Endodermal cell (in vitro differentiated cells): ENCODE measurements around the gene CUX1. TPM values are rescaled to one million over a fixed set of nuclear protein-coding genes. Genes with fewer than 3 reads are reported as not detected.

Source experiments
- DNase-seq: peaks from one replicate; pipeline ENCODE4 v3.0.0-alpha.2; 2017
- H3K27ac ChIP-seq: 2 replicates; pipeline ENCODE4 v1.5.1; 2013; ENCODE audit warnings: mild to moderate bottlenecking, low read depth, low read length, moderate library complexity
- H3K27me3 ChIP-seq: 2 replicates; pipeline ENCODE4 v1.6.1; 2013; ENCODE audit warnings: mild to moderate bottlenecking, low read length, moderate library complexity; ENCODE audit not compliant: insufficient read depth, control insufficient read depth, poor library complexity, severe bottlenecking
- H3K36me3 ChIP-seq: 2 replicates; pipeline ENCODE4 v1.7.0; 2013; ENCODE audit warnings: mild to moderate bottlenecking, low read length, moderate library complexity; ENCODE audit not compliant: control insufficient read depth, insufficient read depth
- H3K4me1 ChIP-seq: one replicate; pipeline ENCODE4 v1.7.0; 2013; ENCODE audit warnings: low read length; ENCODE audit not compliant: control insufficient read depth, insufficient read depth
- H3K4me3 ChIP-seq: 2 replicates; pipeline ENCODE4 v1.5.1; 2013; ENCODE audit warnings: mild to moderate bottlenecking, low read length, moderate library complexity
- H3K9ac ChIP-seq: 2 replicates; pipeline ENCODE4 v1.6.1; 2013; ENCODE audit warnings: mild to moderate bottlenecking, low read length, moderate library complexity; ENCODE audit not compliant: poor library complexity, severe bottlenecking; ENCODE audit errors: extremely low read depth
- H3K9me3 ChIP-seq: 2 replicates; pipeline ENCODE4 v1.6.1; 2013; ENCODE audit warnings: mild to moderate bottlenecking, low read length, moderate library complexity; ENCODE audit not compliant: control insufficient read depth
- H3K27ac Mint-ChIP-seq: 2 replicates; pipeline ENCODE4 v1.8.0; 2020; ENCODE audit warnings: mixed read lengths
- H3K27me3 Mint-ChIP-seq: 2 replicates; pipeline ENCODE4 v1.8.0; 2021; ENCODE audit warnings: mild to moderate bottlenecking, mixed read lengths; ENCODE audit not compliant: insufficient read depth
- H3K36me3 Mint-ChIP-seq: 2 replicates; pipeline ENCODE4 v1.8.0; 2020; ENCODE audit warnings: low read depth, mixed read lengths
- H3K4me1 Mint-ChIP-seq: 2 replicates; pipeline ENCODE4 v1.8.0; 2020; ENCODE audit warnings: mixed read lengths
- H3K4me3 Mint-ChIP-seq: 2 replicates; pipeline ENCODE4 v1.8.0; 2020; ENCODE audit warnings: mild to moderate bottlenecking, moderate library complexity, mixed read lengths
- H3K9me3 Mint-ChIP-seq: 2 replicates; pipeline ENCODE4 v1.8.0; 2020; ENCODE audit warnings: mild to moderate bottlenecking, mixed read lengths
- CTCF ChIP-seq: fragments of 200-600 bp; sonication (generic); conservative IDR thresholded peaks from 2 replicates; pipeline ENCODE4 v1.5.0; 2021; ENCODE audit warnings: antibody characterized with exemption, mild to moderate bottlenecking
- WGBS, 2 experiments: methylation state at CpG; one replicate each; pipeline versions ENCODE4 v1.1.5 to v1.1.7; 2013; ENCODE audit warnings: missing lambda C conversion rate in 2 of 2, mixed read lengths in 1 of 2; ENCODE audit not compliant: insufficient coverage in 1 of 2, insufficient read length in 1 of 2; 5-methylcytosine and 5-hydroxymethylcytosine counted together
- long read RNA-seq, 4 experiments: library from polyadenylated mRNA in 2 of 4; library from RNA in 1 of 4; library from capped mRNA in 1 of 4; stranded (forward) in 3 of 4; unstranded in 1 of 4; transcript quantifications; one replicate each; pipeline ENCODE4 v2.0.0, GENCODE V29; 2020 to 2021; ENCODE audit warnings: inconsistent platforms in 1 of 4
- polyA plus RNA-seq, 2 experiments: library from polyadenylated mRNA; stranded (reverse); fragments of 50-300 nt; gene quantifications; one replicate each; pipeline ENCODE4 v1.2.3, GENCODE V29; 2013
- total RNA-seq, 2 donors: library from RNA; stranded (reverse); fragmentation: NEBNext Ultra II Directional in 1 of 2; extraction: Animal tissue kit (Norgen Biotek cat#: 25700) in 1 of 2; gene quantifications; 2 replicates in 1 of 2; 3 replicates in 1 of 2; pipeline ENCODE4 v1.2.1, GENCODE V29; 2021

The CUX1 gene, protein sequence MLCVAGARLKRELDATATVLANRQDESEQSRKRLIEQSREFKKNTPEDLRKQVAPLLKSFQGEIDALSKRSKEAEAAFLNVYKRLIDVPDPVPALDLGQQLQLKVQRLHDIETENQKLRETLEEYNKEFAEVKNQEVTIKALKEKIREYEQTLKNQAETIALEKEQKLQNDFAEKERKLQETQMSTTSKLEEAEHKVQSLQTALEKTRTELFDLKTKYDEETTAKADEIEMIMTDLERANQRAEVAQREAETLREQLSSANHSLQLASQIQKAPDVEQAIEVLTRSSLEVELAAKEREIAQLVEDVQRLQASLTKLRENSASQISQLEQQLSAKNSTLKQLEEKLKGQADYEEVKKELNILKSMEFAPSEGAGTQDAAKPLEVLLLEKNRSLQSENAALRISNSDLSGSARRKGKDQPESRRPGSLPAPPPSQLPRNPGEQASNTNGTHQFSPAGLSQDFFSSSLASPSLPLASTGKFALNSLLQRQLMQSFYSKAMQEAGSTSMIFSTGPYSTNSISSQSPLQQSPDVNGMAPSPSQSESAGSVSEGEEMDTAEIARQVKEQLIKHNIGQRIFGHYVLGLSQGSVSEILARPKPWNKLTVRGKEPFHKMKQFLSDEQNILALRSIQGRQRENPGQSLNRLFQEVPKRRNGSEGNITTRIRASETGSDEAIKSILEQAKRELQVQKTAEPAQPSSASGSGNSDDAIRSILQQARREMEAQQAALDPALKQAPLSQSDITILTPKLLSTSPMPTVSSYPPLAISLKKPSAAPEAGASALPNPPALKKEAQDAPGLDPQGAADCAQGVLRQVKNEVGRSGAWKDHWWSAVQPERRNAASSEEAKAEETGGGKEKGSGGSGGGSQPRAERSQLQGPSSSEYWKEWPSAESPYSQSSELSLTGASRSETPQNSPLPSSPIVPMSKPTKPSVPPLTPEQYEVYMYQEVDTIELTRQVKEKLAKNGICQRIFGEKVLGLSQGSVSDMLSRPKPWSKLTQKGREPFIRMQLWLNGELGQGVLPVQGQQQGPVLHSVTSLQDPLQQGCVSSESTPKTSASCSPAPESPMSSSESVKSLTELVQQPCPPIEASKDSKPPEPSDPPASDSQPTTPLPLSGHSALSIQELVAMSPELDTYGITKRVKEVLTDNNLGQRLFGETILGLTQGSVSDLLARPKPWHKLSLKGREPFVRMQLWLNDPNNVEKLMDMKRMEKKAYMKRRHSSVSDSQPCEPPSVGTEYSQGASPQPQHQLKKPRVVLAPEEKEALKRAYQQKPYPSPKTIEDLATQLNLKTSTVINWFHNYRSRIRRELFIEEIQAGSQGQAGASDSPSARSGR (N-terminal part only)
- 100 to 1,000 TPM in 1 of 2 donors, 10 to 100 TPM in 1; 85.1 to 108 TPM for total RNA-seq
- 49.5 TPM for polyA plus RNA-seq (2013, experiment 1 of 2)
- 50.8 TPM for polyA plus RNA-seq (2013, experiment 2 of 2)
- long read RNA-seq, experiment 1, partial matches to known transcripts: 9 of 22 reads
- long read RNA-seq, experiment 1, other reads (novel, unspliced or antisense): 11 of 22 reads
- long read RNA-seq, experiment 2, full-length matches to known transcripts: 83 of 144 reads
- long read RNA-seq, experiment 2, partial matches to known transcripts: 19 of 144 reads
- long read RNA-seq, experiment 2, other reads (novel, unspliced or antisense): 42 of 144 reads
- long read RNA-seq, experiment 3, transcript CUX1-202 (23 exons, 2,931 nt): major isoform, 12 of 29 reads
- long read RNA-seq, experiment 3, partial matches to known transcripts: 6 of 29 reads
- long read RNA-seq, experiment 3, other reads (novel, unspliced or antisense): 10 of 29 reads
- long read RNA-seq, experiment 4, transcript CUX1-220 (2 exons, 559 nt): major isoform, 6 of 20 reads
- long read RNA-seq, experiment 4, partial matches to known transcripts: 2 of 20 reads
- long read RNA-seq, experiment 4, other reads (novel, unspliced or antisense): 8 of 20 reads

GRCh38 chr7:101817471-101818286 lies at the start of gene CUX1:
Gene CUX1 (plus strand): TSS chr7:101817626. CDS start chr7:101817640, 14 bp downstream.
- WGBS, 2 experiments: 8 to 41% methylated on average over 8 to 49 of the region's 49 CpGs
- peaks cover 4% of the 10 kb centered on the region for H3K36me3 Mint-ChIP-seq
- H3K4me3 ChIP-seq: peak within 1 kb of the TSS; percentile 93
- no peak within 1 kb of the TSS for H3K27ac ChIP-seq
- peaks cover 17% of the 10 kb centered on the region for H3K27me3 ChIP-seq
- H3K9me3 Mint-ChIP-seq: no peaks in the 10 kb centered on the region
- peaks cover 6% of the 10 kb centered on the region for H3K27me3 Mint-ChIP-seq
- no peaks in the 10 kb centered on the region for H3K36me3 ChIP-seq
- TF ChIP-seq CTCF: peak; percentile 20
- H3K4me1 ChIP-seq: peaks cover 7% of the 10 kb centered on the region
- H3K27ac Mint-ChIP-seq: peak within 1 kb of the TSS; percentile 78
- H3K4me1 Mint-ChIP-seq: peaks cover 38% of the 10 kb centered on the region
- peak within 1 kb of the TSS; percentile 80 for H3K4me3 Mint-ChIP-seq
- DNase-seq: peak; percentile 75
- H3K9me3 ChIP-seq: no peaks in the 10 kb centered on the region
- H3K9ac ChIP-seq: peak within 1 kb of the TSS; percentile 49

DNA sequence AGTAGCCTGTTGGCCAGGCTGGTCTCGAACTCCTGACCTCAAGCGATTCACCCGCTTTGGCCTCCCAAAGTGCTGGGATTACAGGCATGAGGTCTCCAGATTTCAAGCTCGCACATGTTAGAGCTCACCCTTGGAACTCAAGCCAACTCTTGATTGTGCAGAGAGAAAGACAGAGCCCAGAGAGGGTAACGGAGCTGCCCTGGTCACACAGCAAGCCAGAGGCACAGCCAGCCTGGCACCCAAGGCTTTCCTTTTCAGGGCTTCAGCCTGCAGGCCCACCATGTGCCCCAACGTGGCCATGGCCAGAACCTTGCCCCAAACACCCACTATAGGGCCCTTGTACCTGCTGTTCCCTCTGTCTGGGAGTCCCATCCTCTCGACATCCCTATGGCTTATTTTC lies 49.1 kb upstream of the CUX1 start:
- Mint-ChIP-seq H3K27ac (no peak overlapping the region), H3K27me3 (peaks cover 5% of the 10 kb centered on the region), H3K36me3 (no peaks in the 10 kb centered on the region), H3K9me3 (no peaks in the 10 kb centered on the region), H3K4me3 (no peak overlapping the region), H3K4me1 (no peaks in the 10 kb centered on the region)
- Histone ChIP-seq H3K9me3 (no peaks in the 10 kb centered on the region), H3K36me3 (no peaks in the 10 kb centered on the region), H3K27ac (no peak overlapping the region), H3K9ac (no peak overlapping the region), H3K4me1 (no peaks in the 10 kb centered on the region), H3K4me3 (no peak overlapping the region), H3K27me3 (no peaks in the 10 kb centered on the region)
- no peak for TF ChIP-seq CTCF
- DNase-seq: no peak
- 92 to 96% methylated on average over 6 to 7 of the region's 7 CpGs for WGBS, 2 experiments
